ENCODE results near the gene SPAG6.

Gene SPAG6

DNA sequence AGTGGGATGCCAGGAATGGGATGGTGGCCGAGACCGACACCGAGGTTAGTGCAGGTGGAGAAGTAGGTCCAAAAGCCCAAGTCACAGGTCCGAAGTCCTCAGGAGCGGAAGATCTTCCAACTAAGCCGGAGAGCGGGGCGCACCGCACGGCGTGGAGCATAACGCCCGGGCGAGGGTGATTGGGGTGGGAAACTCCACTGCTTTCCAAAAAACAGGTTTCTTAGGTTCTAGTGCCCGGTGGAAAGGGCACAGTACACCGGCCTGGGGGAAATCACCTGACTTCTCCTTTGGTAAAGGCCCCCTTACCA lies 11.4 kb upstream of the SPAG6 start:
- ATAC-seq (ENCODE audit: insufficient read depth, low read depth): no peak

DNA sequence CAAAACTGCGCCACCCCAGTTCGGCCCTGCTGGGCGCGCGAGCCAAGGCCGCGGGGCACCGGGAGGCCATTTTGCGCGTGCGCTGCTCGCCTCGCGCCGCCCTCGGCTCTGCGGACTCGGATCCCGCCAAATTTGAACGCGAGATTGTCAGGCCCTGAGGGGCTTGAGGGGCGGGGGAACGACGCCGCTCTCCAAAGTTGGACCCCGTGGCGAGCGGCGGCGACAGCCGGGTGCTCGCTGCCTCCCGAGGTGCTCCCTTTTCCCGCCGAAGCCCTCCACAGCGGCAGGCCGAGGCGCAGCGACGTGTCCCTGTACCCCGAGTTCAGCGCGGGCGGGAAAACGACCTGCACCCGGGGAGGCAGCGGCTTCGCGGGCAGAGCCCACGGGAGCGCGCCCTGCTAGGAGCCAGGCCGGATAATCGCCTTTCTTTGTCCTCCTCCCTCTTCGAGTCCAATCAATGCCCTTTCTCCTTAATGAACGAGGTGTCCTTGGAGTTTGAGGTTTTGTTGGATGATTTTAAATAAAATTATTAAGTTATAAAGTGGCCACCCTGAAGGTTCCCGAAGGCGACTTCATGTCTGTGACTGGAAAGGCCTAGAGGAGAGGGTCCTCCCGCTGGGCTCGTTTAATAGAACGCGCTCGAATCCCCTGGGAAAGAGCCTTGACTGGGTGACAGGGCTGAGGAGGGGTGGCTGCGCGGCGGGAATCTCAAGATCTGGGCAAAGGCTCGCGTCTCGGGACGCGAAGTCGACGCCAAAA lies 10.7 kb upstream of the SPAG6 start:
- ATAC-seq (ENCODE audit: insufficient read depth, low read depth): no peak
- no peak for DNase-seq
- H3K4me2 ChIP-seq (ENCODE audit: insufficient read depth, low read length): no peak overlapping the region
- peak overlapping the region; percentile 85 for H3K27ac ChIP-seq (ENCODE audit: low read length)
- H3K27me3 ChIP-seq (ENCODE audit: insufficient read depth, low read length, poor library complexity): peaks cover 30% of the 10 kb centered on the region
- H4K20me1 ChIP-seq (ENCODE audit: insufficient read depth, low read length): no peaks in the 10 kb centered on the region
- H3K9me3 ChIP-seq (ENCODE audit: insufficient read depth, low read length, severe bottlenecking): no peaks in the 10 kb centered on the region
- H3K4me3 ChIP-seq (ENCODE audit: low read depth in 1 of 2, low read length in 2 of 2): no peak overlapping the region
- H3K79me2 ChIP-seq (ENCODE audit: insufficient read depth, low read length): no peaks in the 10 kb centered on the region
- no peak for TF ChIP-seq EZH2 (IDR thresholded peaks at IDR 0.05; ENCODE audit: borderline replicate concordance, low read depth, low read length, severe bottlenecking)
- TF ChIP-seq, protein P1, sequence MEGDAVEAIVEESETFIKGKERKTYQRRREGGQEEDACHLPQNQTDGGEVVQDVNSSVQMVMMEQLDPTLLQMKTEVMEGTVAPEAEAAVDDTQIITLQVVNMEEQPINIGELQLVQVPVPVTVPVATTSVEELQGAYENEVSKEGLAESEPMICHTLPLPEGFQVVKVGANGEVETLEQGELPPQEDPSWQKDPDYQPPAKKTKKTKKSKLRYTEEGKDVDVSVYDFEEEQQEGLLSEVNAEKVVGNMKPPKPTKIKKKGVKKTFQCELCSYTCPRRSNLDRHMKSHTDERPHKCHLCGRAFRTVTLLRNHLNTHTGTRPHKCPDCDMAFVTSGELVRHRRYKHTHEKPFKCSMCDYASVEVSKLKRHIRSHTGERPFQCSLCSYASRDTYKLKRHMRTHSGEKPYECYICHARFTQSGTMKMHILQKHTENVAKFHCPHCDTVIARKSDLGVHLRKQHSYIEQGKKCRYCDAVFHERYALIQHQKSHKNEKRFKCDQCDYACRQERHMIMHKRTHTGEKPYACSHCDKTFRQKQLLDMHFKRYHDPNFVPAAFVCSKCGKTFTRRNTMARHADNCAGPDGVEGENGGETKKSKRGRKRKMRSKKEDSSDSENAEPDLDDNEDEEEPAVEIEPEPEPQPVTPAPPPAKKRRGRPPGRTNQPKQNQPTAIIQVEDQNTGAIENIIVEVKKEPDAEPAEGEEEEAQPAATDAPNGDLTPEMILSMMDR (IDR thresholded peaks at IDR 0.05; ENCODE audit: borderline replicate concordance, extremely low read depth, low read length, poor library complexity, severe bottlenecking): no peak
- no peak overlapping the region for H2AFZ ChIP-seq (ENCODE audit: low read depth, low read length)
- H3K4me1 ChIP-seq (ENCODE audit: insufficient read depth, low read length): peaks cover 51% of the 10 kb centered on the region
- peaks cover 7% of the 10 kb centered on the region for H3K36me3 ChIP-seq (ENCODE audit: insufficient read depth, low read length)
- H3K9ac ChIP-seq (ENCODE audit: low read depth, low read length): no peak overlapping the region

More for the DNA sequence above, 11.4 kb upstream of the SPAG6 start:
- Histone ChIP-seq H3K4me2 (ENCODE audit: insufficient read depth, low read length) (peak overlapping the region; percentile 65), H3K9ac (ENCODE audit: low read depth, low read length) (peak overlapping the region; percentile 56), H4K20me1 (ENCODE audit: insufficient read depth, low read length) (no peaks in the 10 kb centered on the region), H3K36me3 (ENCODE audit: insufficient read depth, low read length) (peaks cover 13% of the 10 kb centered on the region), H3K4me1 (ENCODE audit: insufficient read depth, low read length) (peaks cover 44% of the 10 kb centered on the region), H3K27me3 (ENCODE audit: insufficient read depth, low read length, poor library complexity) (peaks cover 26% of the 10 kb centered on the region), H3K9me3 (ENCODE audit: insufficient read depth, low read length, severe bottlenecking) (no peaks in the 10 kb centered on the region), H2AFZ (ENCODE audit: low read depth, low read length) (peak overlapping the region; percentile 73; the same call in 1 of the 2 replicates), H3K4me3 (ENCODE audit: low read depth in 1 of 2, low read length in 2 of 2) (peak overlapping the region in 1 of 2 experiments; percentile 52; a peak in 1 of 4 replicates), H3K79me2 (ENCODE audit: insufficient read depth, low read length) (no peaks in the 10 kb centered on the region), H3K27ac (ENCODE audit: low read length) (peak overlapping the region; percentile 85)
- DNase-seq: no peak
- no peak for TF ChIP-seq EZH2 (IDR thresholded peaks at IDR 0.05; ENCODE audit: borderline replicate concordance, low read depth, low read length, severe bottlenecking)
- TF ChIP-seq, protein P1 (IDR thresholded peaks at IDR 0.05; ENCODE audit: borderline replicate concordance, extremely low read depth, low read length, poor library complexity, severe bottlenecking): no peak

DNA sequence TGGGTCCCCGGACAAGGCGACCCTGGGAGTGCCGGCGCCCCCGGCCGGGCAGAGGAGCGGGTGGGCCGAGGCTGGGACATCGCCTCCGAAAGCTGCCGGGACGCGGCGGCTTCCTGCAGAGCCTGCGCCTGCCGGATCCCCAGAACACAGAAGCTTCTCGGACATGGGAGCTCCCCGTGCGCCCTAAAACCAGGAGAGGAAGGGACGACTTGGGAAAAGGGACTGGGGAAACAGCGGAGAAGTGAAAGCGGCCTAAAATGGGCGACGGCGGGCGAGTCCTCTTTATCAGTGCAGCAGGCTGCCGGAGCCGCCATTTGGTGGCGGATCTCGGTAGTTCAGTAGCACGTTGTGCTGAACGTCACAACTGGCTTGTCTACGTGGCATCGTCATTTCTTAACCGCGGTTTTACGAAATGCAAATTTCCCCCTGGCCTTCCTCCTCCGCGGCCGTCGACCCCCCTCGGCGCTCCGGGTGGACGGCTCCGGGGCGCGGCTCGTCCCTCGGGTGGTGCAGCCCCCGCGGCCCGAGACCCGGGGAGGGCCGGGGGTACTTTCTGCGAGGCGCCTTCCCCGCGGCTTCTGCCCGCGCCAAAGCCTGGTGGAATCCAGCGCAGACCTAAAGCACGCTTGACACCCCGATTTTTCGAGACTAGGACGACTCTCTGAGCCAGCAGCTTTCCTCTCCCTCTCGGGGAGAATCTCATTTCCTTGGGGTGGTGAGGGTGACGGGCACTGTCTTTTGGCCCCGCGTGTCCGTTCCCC lies 9.9 kb upstream of the SPAG6 start:
- DNase-seq: no peak
- no peaks in the 10 kb centered on the region for H3K79me2 ChIP-seq (ENCODE audit: insufficient read depth, low read length)
- peaks cover 30% of the 10 kb centered on the region for H3K27me3 ChIP-seq (ENCODE audit: insufficient read depth, low read length, poor library complexity)
- TF ChIP-seq EZH2 (IDR thresholded peaks at IDR 0.05; ENCODE audit: borderline replicate concordance, low read depth, low read length, severe bottlenecking): no peak
- TF ChIP-seq, protein P1 (IDR thresholded peaks at IDR 0.05; ENCODE audit: borderline replicate concordance, extremely low read depth, low read length, poor library complexity, severe bottlenecking): no peak
- no peaks in the 10 kb centered on the region for H3K9me3 ChIP-seq (ENCODE audit: insufficient read depth, low read length, severe bottlenecking)
- no peak overlapping the region for H3K27ac ChIP-seq (ENCODE audit: low read length)
- no peak overlapping the region for H3K4me3 ChIP-seq (ENCODE audit: low read depth in 1 of 2, low read length in 2 of 2)
- no peak overlapping the region for H2AFZ ChIP-seq (ENCODE audit: low read depth, low read length)
- ATAC-seq (ENCODE audit: insufficient read depth, low read depth): no peak
- no peaks in the 10 kb centered on the region for H4K20me1 ChIP-seq (ENCODE audit: insufficient read depth, low read length)
- peaks cover 56% of the 10 kb centered on the region for H3K4me1 ChIP-seq (ENCODE audit: insufficient read depth, low read length)
- H3K4me2 ChIP-seq (ENCODE audit: insufficient read depth, low read length): no peak overlapping the region
- no peaks in the 10 kb centered on the region; the same call in 1 of the 2 replicates for H3K36me3 ChIP-seq (ENCODE audit: insufficient read depth, low read length)
- no peak overlapping the region for H3K9ac ChIP-seq (ENCODE audit: low read depth, low read length)
